ENCODE data around the gene LAMB3.
A peak's percentile ranks its signal among the peaks of the same experiment; 100 is the strongest.
"Not testable (repeated sequence)": the region's sequence is repeated elsewhere in the genome, so short reads cannot be mapped to it uniquely, and the experiment has no call there.

LAMB3 gene

GRCh38 chr1:209652121-209652735, at the start of gene LAMB3:
Gene LAMB3, minus strand, starts transcription at chr1:209652425. Its CDS starts 1,481 bp downstream, at chr1:209650944.
- DNase-seq: no peak

GRCh38 chr1:209700686-209701085, 48.5 kb upstream of the LAMB3 start:
- DNase-seq: not testable (repeated sequence)

- no peak for DNase-seq
These were observed 44.9 kb upstream of the LAMB3 start for GRCh38 chr1:209697126-209697525.

GRCh38 chr1:209696673-209697072, 44.4 kb upstream of the LAMB3 start:
- no peak for DNase-seq

GRCh38 chr1:209692745-209693504, 40.7 kb upstream of the LAMB3 start:
- peak; percentile 6 for DNase-seq

- no peak for DNase-seq
These were observed 40.1 kb upstream of the LAMB3 start for GRCh38 chr1:209692296-209692695.

- DNase-seq: no peak
These were observed 39.0 kb upstream of the LAMB3 start for GRCh38 chr1:209691237-209691636.

- no peak for DNase-seq
These were observed 37.3 kb upstream of the LAMB3 start for GRCh38 chr1:209689477-209689876.

- DNase-seq: no peak
These were observed 36.6 kb upstream of the LAMB3 start for GRCh38 chr1:209688746-209689234.

GRCh38 chr1:209686322-209686721, 34.1 kb upstream of the LAMB3 start:
- no peak for DNase-seq

- no peak for DNase-seq
These were observed 33.6 kb upstream of the LAMB3 start for GRCh38 chr1:209685821-209686220.

GRCh38 chr1:209678981-209679539, 26.8 kb upstream of the LAMB3 start:
- DNase-seq: no peak

- no peak for DNase-seq
These were observed 23.4 kb upstream of the LAMB3 start for GRCh38 chr1:209675565-209676154.

- no peak for DNase-seq
These were observed 22.8 kb upstream of the LAMB3 start, which contains the start of gene G0S2 for GRCh38 chr1:209674957-209675564. Gene G0S2, plus strand, starts transcription at chr1:209675412. Its CDS starts 273 bp downstream, at chr1:209675685.

- no peak for DNase-seq
These were observed 21.6 kb upstream of the LAMB3 start for GRCh38 chr1:209673631-209674417.

GRCh38 chr1:209672705-209673630, 20.7 kb upstream of the LAMB3 start:
- DNase-seq: no peak

- no peak for DNase-seq
These were observed 18.3 kb upstream of the LAMB3 start for GRCh38 chr1:209670441-209671082.

GRCh38 chr1:209667708-209668107, 15.5 kb upstream of the LAMB3 start:
- no peak for DNase-seq

GRCh38 chr1:209667103-209667502, 14.9 kb upstream of the LAMB3 start:
- no peak for DNase-seq

- no peak for DNase-seq
These were observed 10.7 kb upstream of the LAMB3 start for GRCh38 chr1:209662879-209663327.
